Measurements from ENCODE around the gene STK32B.

The STK32B gene

GRCh38 chr4:5391492-5391891 is 340.2 kb downstream of the STK32B start:
- no peak for DNase-seq (ENCODE audit: low read depth in 2 of 2)

- no peak for DNase-seq (ENCODE audit: low read depth in 2 of 2)
These were observed 342.7 kb downstream of the STK32B start for GRCh38 chr4:5393911-5394513.

GRCh38 chr4:5395781-5396180 is 344.5 kb downstream of the STK32B start:
- no peak for DNase-seq (ENCODE audit: low read depth in 2 of 2)

- no peak for DNase-seq (ENCODE audit: low read depth in 2 of 2)
These were observed 346.8 kb downstream of the STK32B start for GRCh38 chr4:5398056-5398455.

GRCh38 chr4:5399124-5399523 is 347.8 kb downstream of the STK32B start:
- DNase-seq (ENCODE audit: low read depth in 2 of 2): no peak

GRCh38 chr4:5399790-5400421 is 348.6 kb downstream of the STK32B start:
- DNase-seq (ENCODE audit: low read depth in 2 of 2): no peak

GRCh38 chr4:5403746-5404497 is 352.6 kb downstream of the STK32B start:
- no peak for DNase-seq (ENCODE audit: low read depth in 2 of 2)

- DNase-seq (ENCODE audit: low read depth in 2 of 2): no peak
These were observed 358.0 kb downstream of the STK32B start for GRCh38 chr4:5409237-5409636.

GRCh38 chr4:5409972-5410618 is 358.8 kb downstream of the STK32B start:
- no peak for DNase-seq (ENCODE audit: low read depth in 2 of 2)

- DNase-seq (ENCODE audit: low read depth in 2 of 2): no peak
These were observed 361.0 kb downstream of the STK32B start for GRCh38 chr4:5412296-5412695.

- no peak for DNase-seq (ENCODE audit: low read depth in 2 of 2)
These were observed 361.5 kb downstream of the STK32B start for GRCh38 chr4:5412751-5413150.

GRCh38 chr4:5416637-5417036 is 365.4 kb downstream of the STK32B start:
- DNase-seq (ENCODE audit: low read depth in 2 of 2): no peak

- no peak for DNase-seq (ENCODE audit: low read depth in 2 of 2)
These were observed 369.0 kb downstream of the STK32B start for GRCh38 chr4:5420266-5420665.

- no peak for DNase-seq (ENCODE audit: low read depth in 2 of 2)
These were observed 370.1 kb downstream of the STK32B start for GRCh38 chr4:5421416-5421815.

GRCh38 chr4:5422195-5422594 is 370.9 kb downstream of the STK32B start:
- DNase-seq (ENCODE audit: low read depth in 2 of 2): no peak

- DNase-seq (ENCODE audit: low read depth in 2 of 2): no peak
These were observed 372.4 kb downstream of the STK32B start for GRCh38 chr4:5423670-5424069.

GRCh38 chr4:5424211-5424610 is 372.9 kb downstream of the STK32B start:
- no peak for DNase-seq (ENCODE audit: low read depth in 2 of 2)

- DNase-seq (ENCODE audit: low read depth in 2 of 2): no peak
These were observed 373.6 kb downstream of the STK32B start for GRCh38 chr4:5424901-5425300.

- DNase-seq (ENCODE audit: low read depth in 2 of 2): no peak
These were observed 378.5 kb downstream of the STK32B start for GRCh38 chr4:5429747-5430146.

- no peak for DNase-seq (ENCODE audit: low read depth in 2 of 2)
These were observed 381.9 kb downstream of the STK32B start for GRCh38 chr4:5433196-5433595.

GRCh38 chr4:5435201-5435600 is 383.9 kb downstream of the STK32B start:
- no peak for DNase-seq (ENCODE audit: low read depth in 2 of 2)

- no peak for DNase-seq (ENCODE audit: low read depth in 2 of 2)
These were observed 384.5 kb downstream of the STK32B start for GRCh38 chr4:5435823-5436222.

All from stimulated activated CD8-positive, alpha-beta memory T cell treated with anti-CD3 and anti-CD28 coated beads, Interleukin-2, amount 100 ng/mL, for 1 hour (primary cell).